Transverse colon (tissue), 4 donors: ENCODE measurements around the gene ITPKB.

Experiments
- EP300 ChIP-seq: sonication (generic); formaldehyde crosslinking; IDR thresholded peaks from one replicate; pipeline ENCODE4 v1.6.1; 2017; ENCODE audit warnings: antibody characterized with exemption, low read depth
- POLR2A ChIP-seq: fragments of 450-650 bp; IDR thresholded peaks from one replicate; pipeline ENCODE4 v1.6.1; 2016; ENCODE audit warnings: antibody characterized with exemption, mild to moderate bottlenecking, moderate library complexity
- POLR2AphosphoS5 ChIP-seq, 3 donors: sonication (generic); formaldehyde crosslinking; IDR thresholded peaks; one replicate each; pipeline ENCODE4 v1.6.1; 2016; ENCODE audit warnings: antibody characterized with exemption in 3 of 3
- TF ChIP-seq, protein P1 (sequence below), 5 experiments: fragments of 200-600 bp in 3 of 5; fragments of 450-650 bp in 2 of 5; sonication (generic) in 3 of 5; IDR thresholded peaks; 1 replicate in 2 of 5; 2 replicates in 3 of 5; pipeline ENCODE4 v1.5.1; 2016 to 2017; ENCODE audit warnings: antibody characterized with exemption in 5 of 5, inconsistent platforms in 3 of 5, mild to moderate bottlenecking in 2 of 5, moderate library complexity in 1 of 5

DNA sequence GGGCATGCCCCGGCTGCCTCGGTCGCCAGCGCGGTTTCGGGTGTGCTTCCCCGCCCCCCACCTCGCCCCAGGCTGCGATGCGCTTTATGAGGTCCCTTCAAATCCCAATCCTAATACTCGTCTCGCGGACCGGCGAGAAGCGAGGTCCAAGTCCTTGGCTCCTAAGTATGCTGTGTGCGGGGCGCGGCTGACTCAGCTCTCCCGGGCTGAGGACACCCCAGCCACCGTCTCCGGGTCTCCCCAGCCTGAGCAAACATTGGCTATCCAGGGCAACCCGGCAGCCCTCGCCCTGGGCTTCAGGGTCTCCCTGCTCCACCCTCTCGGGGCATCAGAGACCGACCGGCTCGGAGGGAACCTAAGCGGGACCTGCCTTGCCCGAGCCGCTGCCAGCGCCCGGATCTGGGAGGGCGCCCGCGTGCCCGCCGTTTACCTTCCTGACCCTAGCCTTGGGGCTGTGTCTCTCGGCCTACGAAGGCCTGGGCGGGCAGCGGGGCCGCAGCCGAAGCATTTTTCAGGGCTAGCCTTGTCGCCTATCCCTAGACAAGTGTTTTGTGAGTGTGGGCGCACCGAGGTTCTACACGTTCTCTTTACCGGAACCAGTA is 1.2 kb downstream of the ITPKB start:
- peak; percentile 14 to 53 (median 45) for TF ChIP-seq POLR2AphosphoS5 (IDR thresholded peaks at IDR 0.05)
- TF ChIP-seq EP300 = no peak
- TF ChIP-seq, protein P1, sequence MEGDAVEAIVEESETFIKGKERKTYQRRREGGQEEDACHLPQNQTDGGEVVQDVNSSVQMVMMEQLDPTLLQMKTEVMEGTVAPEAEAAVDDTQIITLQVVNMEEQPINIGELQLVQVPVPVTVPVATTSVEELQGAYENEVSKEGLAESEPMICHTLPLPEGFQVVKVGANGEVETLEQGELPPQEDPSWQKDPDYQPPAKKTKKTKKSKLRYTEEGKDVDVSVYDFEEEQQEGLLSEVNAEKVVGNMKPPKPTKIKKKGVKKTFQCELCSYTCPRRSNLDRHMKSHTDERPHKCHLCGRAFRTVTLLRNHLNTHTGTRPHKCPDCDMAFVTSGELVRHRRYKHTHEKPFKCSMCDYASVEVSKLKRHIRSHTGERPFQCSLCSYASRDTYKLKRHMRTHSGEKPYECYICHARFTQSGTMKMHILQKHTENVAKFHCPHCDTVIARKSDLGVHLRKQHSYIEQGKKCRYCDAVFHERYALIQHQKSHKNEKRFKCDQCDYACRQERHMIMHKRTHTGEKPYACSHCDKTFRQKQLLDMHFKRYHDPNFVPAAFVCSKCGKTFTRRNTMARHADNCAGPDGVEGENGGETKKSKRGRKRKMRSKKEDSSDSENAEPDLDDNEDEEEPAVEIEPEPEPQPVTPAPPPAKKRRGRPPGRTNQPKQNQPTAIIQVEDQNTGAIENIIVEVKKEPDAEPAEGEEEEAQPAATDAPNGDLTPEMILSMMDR (IDR thresholded peaks at IDR 0.05) = no peak
- peak; percentile 6 for TF ChIP-seq POLR2A
